ENCODE measurements around the gene FSTL4. TPM values are rescaled to one million over a fixed set of nuclear protein-coding genes. Genes with fewer than 3 reads are reported as not detected.

FSTL4 gene
- total RNA-seq, 2 donors from 2014 or later, result 4.4 to 5.5 TPM

DNA sequence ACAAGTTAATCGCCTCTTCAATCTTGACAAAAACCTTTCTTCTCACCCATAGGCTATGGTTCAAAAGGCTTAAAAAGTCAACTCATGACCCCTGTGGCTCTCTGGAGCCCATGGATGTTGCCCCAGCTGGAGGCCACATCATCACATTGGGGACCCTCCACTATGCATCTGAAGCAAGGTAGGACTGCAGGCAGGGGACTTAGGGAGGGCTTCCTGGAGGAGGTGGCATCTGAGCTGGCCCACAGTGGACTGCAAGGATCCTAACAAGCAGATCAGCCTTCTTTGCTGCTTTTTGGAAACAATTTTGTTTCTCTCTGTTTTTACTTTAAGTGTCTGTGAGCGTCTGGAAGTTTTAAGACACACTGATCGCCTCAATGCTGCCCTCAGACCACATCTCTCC is 325.9 kb downstream of the FSTL4 start:
- no peaks in the 10 kb centered on the region for H3K36me3 Mint-ChIP-seq (ENCODE audit: low read depth)
- DNase-seq, result no peak
- no peaks in the 10 kb centered on the region for H3K9me3 Mint-ChIP-seq
- no peak overlapping the region for H3K4me3 Mint-ChIP-seq
- H3K27ac Mint-ChIP-seq, result no peak overlapping the region
- TF ChIP-seq, protein P1, sequence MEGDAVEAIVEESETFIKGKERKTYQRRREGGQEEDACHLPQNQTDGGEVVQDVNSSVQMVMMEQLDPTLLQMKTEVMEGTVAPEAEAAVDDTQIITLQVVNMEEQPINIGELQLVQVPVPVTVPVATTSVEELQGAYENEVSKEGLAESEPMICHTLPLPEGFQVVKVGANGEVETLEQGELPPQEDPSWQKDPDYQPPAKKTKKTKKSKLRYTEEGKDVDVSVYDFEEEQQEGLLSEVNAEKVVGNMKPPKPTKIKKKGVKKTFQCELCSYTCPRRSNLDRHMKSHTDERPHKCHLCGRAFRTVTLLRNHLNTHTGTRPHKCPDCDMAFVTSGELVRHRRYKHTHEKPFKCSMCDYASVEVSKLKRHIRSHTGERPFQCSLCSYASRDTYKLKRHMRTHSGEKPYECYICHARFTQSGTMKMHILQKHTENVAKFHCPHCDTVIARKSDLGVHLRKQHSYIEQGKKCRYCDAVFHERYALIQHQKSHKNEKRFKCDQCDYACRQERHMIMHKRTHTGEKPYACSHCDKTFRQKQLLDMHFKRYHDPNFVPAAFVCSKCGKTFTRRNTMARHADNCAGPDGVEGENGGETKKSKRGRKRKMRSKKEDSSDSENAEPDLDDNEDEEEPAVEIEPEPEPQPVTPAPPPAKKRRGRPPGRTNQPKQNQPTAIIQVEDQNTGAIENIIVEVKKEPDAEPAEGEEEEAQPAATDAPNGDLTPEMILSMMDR (conservative IDR thresholded peaks at IDR 0.05), result no peak
- WGBS, 2 experiments (ENCODE audit: insufficient coverage in 1 of 2, insufficient read length in 1 of 2), result 96 to 100% methylated on average over 2 to 3 of the region's 3 CpGs
- no peaks in the 10 kb centered on the region for H3K9me3 ChIP-seq (ENCODE audit: control insufficient read depth, low read length)
- H3K27me3 Mint-ChIP-seq (ENCODE audit: insufficient read depth), result no peaks in the 10 kb centered on the region
- no peaks in the 10 kb centered on the region for H3K4me1 ChIP-seq (ENCODE audit: control insufficient read depth, insufficient read depth, low read length)
- H3K4me3 ChIP-seq (ENCODE audit: low read length), result no peak overlapping the region
- H3K9ac ChIP-seq (ENCODE audit: extremely low read depth, low read length, poor library complexity, severe bottlenecking), result no peak overlapping the region
- peaks cover 4% of the 10 kb centered on the region for H3K4me1 Mint-ChIP-seq
- no peaks in the 10 kb centered on the region for H3K36me3 ChIP-seq (ENCODE audit: control insufficient read depth, insufficient read depth, low read length)
- H3K27me3 ChIP-seq (ENCODE audit: control insufficient read depth, insufficient read depth, low read length, poor library complexity, severe bottlenecking), result no peaks in the 10 kb centered on the region
- no peak overlapping the region for H3K27ac ChIP-seq (ENCODE audit: low read depth, low read length)

GRCh38 chr5:133285583-133286021 is 326.7 kb downstream of the FSTL4 start:
- H3K27me3 ChIP-seq (ENCODE audit: control insufficient read depth, insufficient read depth, low read length, poor library complexity, severe bottlenecking), result no peaks in the 10 kb centered on the region
- no peaks in the 10 kb centered on the region for H3K9me3 ChIP-seq (ENCODE audit: control insufficient read depth, low read length)
- H3K36me3 Mint-ChIP-seq (ENCODE audit: low read depth), result no peaks in the 10 kb centered on the region
- no peaks in the 10 kb centered on the region for H3K4me1 ChIP-seq (ENCODE audit: control insufficient read depth, insufficient read depth, low read length)
- WGBS, 2 experiments (ENCODE audit: insufficient coverage in 1 of 2, insufficient read length in 1 of 2), result 88 to 91% methylated on average over 5 to 7 of the region's 7 CpGs
- no peaks in the 10 kb centered on the region for H3K36me3 ChIP-seq (ENCODE audit: control insufficient read depth, insufficient read depth, low read length)
- TF ChIP-seq, protein P1 (conservative IDR thresholded peaks at IDR 0.05), result no peak
- no peak overlapping the region for H3K4me3 Mint-ChIP-seq
- no peak overlapping the region for H3K27ac Mint-ChIP-seq
- H3K27me3 Mint-ChIP-seq (ENCODE audit: insufficient read depth), result no peaks in the 10 kb centered on the region
- no peak overlapping the region for H3K27ac ChIP-seq (ENCODE audit: low read depth, low read length)
- no peak overlapping the region for H3K4me3 ChIP-seq (ENCODE audit: low read length)
- peaks cover 3% of the 10 kb centered on the region for H3K4me1 Mint-ChIP-seq
- no peak for DNase-seq
- no peak overlapping the region for H3K9ac ChIP-seq (ENCODE audit: extremely low read depth, low read length, poor library complexity, severe bottlenecking)
- H3K9me3 Mint-ChIP-seq, result no peaks in the 10 kb centered on the region

DNA sequence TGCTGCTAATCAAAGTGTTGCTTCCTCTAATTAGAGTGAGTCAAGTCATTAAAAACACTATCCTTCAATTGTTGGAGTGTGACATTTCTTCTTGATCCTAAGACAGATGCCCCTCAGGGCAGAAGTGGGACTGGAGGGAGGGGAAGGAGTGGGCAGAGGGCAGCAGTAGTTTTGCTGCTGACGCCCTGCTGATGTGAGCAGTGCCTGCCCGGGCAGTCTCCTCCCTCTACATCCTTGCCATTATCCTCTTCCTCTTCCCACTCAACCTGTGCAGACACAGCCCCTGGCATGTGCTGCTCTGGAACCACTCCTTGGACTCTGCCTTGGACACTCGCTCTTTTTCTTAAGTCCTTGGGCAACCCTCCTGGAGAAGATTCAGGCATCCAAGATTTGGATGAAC is 328.0 kb downstream of the FSTL4 start:
- Histone ChIP-seq H3K9me3 (ENCODE audit: control insufficient read depth, low read length) (no peaks in the 10 kb centered on the region), H3K4me3 (ENCODE audit: low read length) (no peak overlapping the region), H3K27me3 (ENCODE audit: control insufficient read depth, insufficient read depth, low read length, poor library complexity, severe bottlenecking) (no peaks in the 10 kb centered on the region), H3K9ac (ENCODE audit: extremely low read depth, low read length, poor library complexity, severe bottlenecking) (no peak overlapping the region), H3K27ac (ENCODE audit: low read depth, low read length) (no peak overlapping the region), H3K4me1 (ENCODE audit: control insufficient read depth, insufficient read depth, low read length) (no peaks in the 10 kb centered on the region), H3K36me3 (ENCODE audit: control insufficient read depth, insufficient read depth, low read length) (no peaks in the 10 kb centered on the region)
- DNase-seq, result no peak
- peaks cover 4% of the 10 kb centered on the region for H3K9me3 Mint-ChIP-seq
- no peak overlapping the region for H3K27ac Mint-ChIP-seq
- TF ChIP-seq, protein P1 (conservative IDR thresholded peaks at IDR 0.05), result no peak
- no peaks in the 10 kb centered on the region for H3K27me3 Mint-ChIP-seq (ENCODE audit: insufficient read depth)
- peaks cover 3% of the 10 kb centered on the region for H3K4me1 Mint-ChIP-seq
- H3K4me3 Mint-ChIP-seq, result no peak overlapping the region
- no peaks in the 10 kb centered on the region for H3K36me3 Mint-ChIP-seq (ENCODE audit: low read depth)
- 83 to 88% methylated on average over 1 to 3 of the region's 3 CpGs for WGBS, 2 experiments (ENCODE audit: insufficient coverage in 1 of 2, insufficient read length in 1 of 2)
